Endothelial cell (in vitro differentiated cells): ENCODE results near the gene CPNE9. TPM values are rescaled to one million over a fixed set of nuclear protein-coding genes. Genes with fewer than 3 reads are reported as not detected.

Source experiments
- DNase-seq: peaks from one replicate; pipeline ENCODE4 v3.0.0; 2021; ENCODE audit warnings: low spot score
- H3K27ac Mint-ChIP-seq: one replicate; pipeline ENCODE4 v1.8.0; 2021; ENCODE audit warnings: mixed read lengths, inconsistent platforms; ENCODE audit not compliant: unreplicated experiment
- H3K27me3 Mint-ChIP-seq: one replicate; pipeline ENCODE4 v1.8.0; 2021; ENCODE audit warnings: mild to moderate bottlenecking, moderate library complexity, mixed read lengths, inconsistent platforms; ENCODE audit not compliant: unreplicated experiment
- H3K36me3 Mint-ChIP-seq: one replicate; pipeline ENCODE4 v1.8.0; 2021; ENCODE audit warnings: mild to moderate bottlenecking, low read depth, mixed read lengths, inconsistent platforms; ENCODE audit not compliant: unreplicated experiment
- H3K4me1 Mint-ChIP-seq: one replicate; pipeline ENCODE4 v1.8.0; 2021; ENCODE audit warnings: mild to moderate bottlenecking, mixed read lengths, inconsistent platforms; ENCODE audit not compliant: unreplicated experiment
- H3K4me3 Mint-ChIP-seq: one replicate; pipeline ENCODE4 v1.8.0; 2021; ENCODE audit warnings: mild to moderate bottlenecking, mixed read lengths, inconsistent platforms; ENCODE audit not compliant: unreplicated experiment
- H3K9me3 Mint-ChIP-seq: one replicate; pipeline ENCODE4 v1.8.0; 2021; ENCODE audit warnings: mixed read lengths, inconsistent platforms; ENCODE audit not compliant: unreplicated experiment
- total RNA-seq: library from RNA; stranded (reverse); fragmentation: NEBNext Ultra II Directional; extraction: Animal tissue kit (Norgen Biotek cat#: 25700); gene quantifications from one replicate; pipeline ENCODE4 v1.2.1, GENCODE V29; 2021; ENCODE audit not compliant: unreplicated experiment
- TF ChIP-seq, protein P1 (sequence below): fragments of 200-600 bp; sonication (generic); IDR thresholded peaks from one replicate; pipeline ENCODE4 v1.5.0; 2021; ENCODE audit warnings: antibody characterized with exemption; ENCODE audit not compliant: unreplicated experiment

CPNE9 gene
- total RNA-seq, 1 donor from 2014 or later: 0.31 TPM

DNA sequence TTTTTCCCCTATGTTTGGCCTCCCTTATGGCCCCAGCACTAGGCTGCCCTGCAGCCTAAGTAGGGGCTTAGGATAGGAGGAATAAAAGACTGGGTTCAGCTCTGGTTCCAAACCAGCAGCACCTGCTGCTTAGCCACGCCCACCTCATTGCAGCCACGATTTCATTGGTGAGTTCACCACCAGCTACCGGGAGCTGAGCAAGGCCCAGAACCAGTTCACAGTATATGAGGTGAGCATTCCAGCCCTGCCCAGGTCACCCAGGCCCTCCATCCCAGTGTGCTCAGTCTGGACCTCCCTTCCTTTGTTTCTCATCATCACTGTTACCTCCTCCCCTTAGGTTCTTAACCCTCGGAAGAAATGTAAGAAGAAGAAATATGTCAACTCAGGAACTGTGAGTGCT is 11.5 kb downstream of the CPNE9 start:
- no peak for DNase-seq
- H3K4me3 Mint-ChIP-seq: no peak overlapping the region
- H3K36me3 Mint-ChIP-seq: peaks cover 6% of the 10 kb centered on the region
- no peaks in the 10 kb centered on the region for H3K4me1 Mint-ChIP-seq
- H3K27me3 Mint-ChIP-seq: peaks cover 6% of the 10 kb centered on the region
- TF ChIP-seq, protein P1, sequence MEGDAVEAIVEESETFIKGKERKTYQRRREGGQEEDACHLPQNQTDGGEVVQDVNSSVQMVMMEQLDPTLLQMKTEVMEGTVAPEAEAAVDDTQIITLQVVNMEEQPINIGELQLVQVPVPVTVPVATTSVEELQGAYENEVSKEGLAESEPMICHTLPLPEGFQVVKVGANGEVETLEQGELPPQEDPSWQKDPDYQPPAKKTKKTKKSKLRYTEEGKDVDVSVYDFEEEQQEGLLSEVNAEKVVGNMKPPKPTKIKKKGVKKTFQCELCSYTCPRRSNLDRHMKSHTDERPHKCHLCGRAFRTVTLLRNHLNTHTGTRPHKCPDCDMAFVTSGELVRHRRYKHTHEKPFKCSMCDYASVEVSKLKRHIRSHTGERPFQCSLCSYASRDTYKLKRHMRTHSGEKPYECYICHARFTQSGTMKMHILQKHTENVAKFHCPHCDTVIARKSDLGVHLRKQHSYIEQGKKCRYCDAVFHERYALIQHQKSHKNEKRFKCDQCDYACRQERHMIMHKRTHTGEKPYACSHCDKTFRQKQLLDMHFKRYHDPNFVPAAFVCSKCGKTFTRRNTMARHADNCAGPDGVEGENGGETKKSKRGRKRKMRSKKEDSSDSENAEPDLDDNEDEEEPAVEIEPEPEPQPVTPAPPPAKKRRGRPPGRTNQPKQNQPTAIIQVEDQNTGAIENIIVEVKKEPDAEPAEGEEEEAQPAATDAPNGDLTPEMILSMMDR: no peak
- H3K9me3 Mint-ChIP-seq: no peaks in the 10 kb centered on the region
- H3K27ac Mint-ChIP-seq: no peak overlapping the region

DNA sequence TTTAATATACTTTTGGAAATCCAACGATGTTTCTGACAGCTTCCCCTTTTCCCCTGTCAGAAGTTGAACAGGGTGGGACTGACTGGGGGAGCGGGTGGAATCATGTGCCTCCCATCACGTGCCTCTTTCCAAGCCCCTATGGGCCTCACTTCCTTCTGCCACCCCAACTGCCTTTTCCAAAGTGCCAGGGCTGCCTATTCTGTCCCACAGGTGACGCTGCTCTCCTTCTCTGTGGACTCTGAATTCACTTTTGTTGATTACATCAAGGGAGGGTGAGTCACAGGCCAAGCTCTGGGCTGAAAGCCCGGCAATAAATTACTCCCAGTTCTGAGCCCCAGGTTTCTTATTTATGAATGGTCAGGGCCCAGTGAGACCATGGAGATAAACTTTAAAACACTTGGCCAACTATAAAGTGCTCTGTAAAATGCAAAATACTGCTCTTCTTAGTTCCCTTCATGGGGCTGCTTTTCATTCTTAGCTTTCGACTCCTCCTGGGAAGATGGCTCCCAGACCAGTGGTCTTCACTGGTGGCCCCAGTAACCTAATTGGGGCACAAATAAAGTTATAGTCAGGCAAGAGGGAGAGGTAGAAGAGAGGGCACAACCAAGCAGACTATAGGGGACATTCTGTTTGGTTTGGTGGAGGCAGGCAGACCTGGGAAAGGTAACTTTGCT is 12.3 kb downstream of the CPNE9 start:
- H3K27ac Mint-ChIP-seq: no peak overlapping the region
- TF ChIP-seq, protein P1: no peak
- peaks cover 4% of the 10 kb centered on the region for H3K27me3 Mint-ChIP-seq
- no peaks in the 10 kb centered on the region for H3K4me1 Mint-ChIP-seq
- peaks cover 6% of the 10 kb centered on the region for H3K36me3 Mint-ChIP-seq
- DNase-seq: no peak
- H3K9me3 Mint-ChIP-seq: no peaks in the 10 kb centered on the region
- H3K4me3 Mint-ChIP-seq: no peak overlapping the region

DNA sequence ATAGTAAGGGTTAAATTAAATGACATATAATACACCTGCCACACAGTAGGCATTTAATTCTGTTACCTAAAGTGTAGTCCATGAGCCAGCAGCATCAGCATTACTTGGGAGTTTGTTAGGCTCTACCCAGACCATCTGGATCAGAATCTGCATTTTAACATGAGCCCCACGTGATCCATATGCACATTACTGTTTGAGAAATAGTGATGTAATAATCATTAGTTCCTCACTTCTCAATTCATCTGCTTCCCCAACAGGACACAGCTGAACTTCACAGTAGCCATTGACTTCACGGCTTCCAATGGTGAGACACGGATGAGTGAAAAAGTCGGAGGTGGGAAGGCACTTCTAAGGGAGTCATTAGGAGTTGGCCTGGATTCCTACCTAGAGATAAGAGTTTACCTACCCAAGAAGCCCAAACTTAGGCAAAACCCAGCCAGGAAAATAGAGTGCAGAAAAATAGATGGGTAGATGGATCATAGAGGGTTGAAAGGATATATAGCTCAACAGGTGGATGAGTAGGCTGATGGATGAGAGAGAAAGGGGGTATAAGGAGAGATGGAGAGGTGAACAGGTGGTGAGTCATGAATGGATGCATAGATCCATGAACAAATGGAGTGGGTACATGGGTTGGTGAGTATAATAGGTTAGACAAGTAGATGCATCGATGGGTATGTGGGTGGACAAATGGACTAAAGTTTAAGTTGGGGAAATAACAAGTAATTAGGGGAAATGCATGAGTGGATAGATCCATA is 13.3 kb downstream of the CPNE9 start:
- Mint-ChIP-seq H3K36me3 (peaks cover 6% of the 10 kb centered on the region), H3K4me3 (no peak overlapping the region), H3K27me3 (peaks cover 2% of the 10 kb centered on the region), H3K27ac (no peak overlapping the region), H3K9me3 (no peaks in the 10 kb centered on the region), H3K4me1 (no peaks in the 10 kb centered on the region)
- no peak for DNase-seq
- TF ChIP-seq, protein P1: no peak

DNA sequence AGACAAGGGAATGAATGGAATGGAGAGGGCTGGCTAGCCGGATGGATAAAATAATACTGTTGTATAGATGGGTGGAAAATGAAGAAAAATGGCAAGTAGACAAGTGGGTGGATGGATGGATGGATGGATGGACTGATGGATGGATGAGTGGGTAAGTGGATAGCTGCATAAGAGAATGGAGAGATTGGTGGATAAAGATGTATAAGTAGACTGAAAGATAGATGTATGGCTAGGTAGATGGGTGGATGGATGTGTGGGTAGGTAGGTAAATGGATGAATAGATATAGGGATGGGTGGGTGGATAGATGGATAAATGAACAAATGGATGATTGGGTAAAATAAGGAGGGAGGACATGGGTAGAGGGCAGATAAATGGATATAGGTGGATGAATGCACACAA is 13.9 kb downstream of the CPNE9 start:
- peaks cover 6% of the 10 kb centered on the region for H3K36me3 Mint-ChIP-seq
- H3K9me3 Mint-ChIP-seq: no peaks in the 10 kb centered on the region
- TF ChIP-seq, protein P1: no peak
- no peak overlapping the region for H3K4me3 Mint-ChIP-seq
- H3K27me3 Mint-ChIP-seq: peaks cover 2% of the 10 kb centered on the region
- DNase-seq: no peak
- no peaks in the 10 kb centered on the region for H3K4me1 Mint-ChIP-seq
- no peak overlapping the region for H3K27ac Mint-ChIP-seq

DNA sequence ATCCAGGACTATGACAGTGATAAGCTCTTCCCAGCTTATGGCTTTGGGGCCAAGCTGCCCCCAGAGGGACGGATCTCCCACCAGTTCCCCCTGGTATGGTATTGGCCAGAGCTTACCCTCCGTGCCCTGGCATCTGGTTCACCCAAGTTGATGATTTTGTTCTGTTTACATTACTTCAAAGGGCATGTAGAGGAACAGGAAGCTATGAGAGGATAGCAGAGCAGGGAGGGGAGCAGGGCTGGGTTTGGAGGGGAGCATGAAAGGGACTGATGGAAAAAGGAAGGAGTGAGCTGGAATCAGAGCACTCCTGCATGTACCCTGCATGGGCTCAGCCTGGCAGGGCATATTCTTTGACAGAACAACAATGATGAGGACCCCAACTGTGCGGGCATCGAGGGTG is 14.5 kb downstream of the CPNE9 start:
- Mint-ChIP-seq H3K36me3 (peaks cover 4% of the 10 kb centered on the region), H3K27ac (no peak overlapping the region)
- TF ChIP-seq, protein P1: no peak

More for the DNA sequence above, 14.5 kb downstream of the CPNE9 start:
- H3K4me1 Mint-ChIP-seq: no peaks in the 10 kb centered on the region
- H3K9me3 Mint-ChIP-seq: no peaks in the 10 kb centered on the region
- no peak for DNase-seq
- no peak overlapping the region for H3K4me3 Mint-ChIP-seq
- H3K27me3 Mint-ChIP-seq: peaks cover 1% of the 10 kb centered on the region
